Omental fat pad (tissue), 4 donors: ENCODE data around the gene PAM16. TPM values are rescaled to one million over a fixed set of nuclear protein-coding genes. Genes with fewer than 3 reads are reported as not detected.

Source experiments
- ATAC-seq: fragments of 150-250 bp; one replicate; pipeline ENCODE4 v1.9.1; 2016; ENCODE audit warnings: mild to moderate bottlenecking, moderate library complexity; ENCODE audit not compliant: low FRiP score
- DNase-seq: peaks from one replicate; pipeline ENCODE4 v3.0.0-alpha.2; 2019; ENCODE audit warnings: low spot score
- CTCF ChIP-seq, 3 donors: fragments of 450-650 bp; IDR thresholded peaks; one replicate each; pipeline ENCODE4 v1.5.1; 2016 to 2017; ENCODE audit warnings: antibody characterized with exemption in 3 of 3, mild to moderate bottlenecking in 3 of 3, moderate library complexity in 2 of 3
- total RNA-seq, 4 donors: library from RNA; depleted of rRNA; stranded (reverse); fragments of >200 nt; gene quantifications; one replicate each; pipeline ENCODE4 v1.1.0, GENCODE V29; 2016

Gene PAM16
- total RNA-seq, 4 donors from 2014 or later, result 32.7 to 53.9 (median 41.8) TPM

DNA sequence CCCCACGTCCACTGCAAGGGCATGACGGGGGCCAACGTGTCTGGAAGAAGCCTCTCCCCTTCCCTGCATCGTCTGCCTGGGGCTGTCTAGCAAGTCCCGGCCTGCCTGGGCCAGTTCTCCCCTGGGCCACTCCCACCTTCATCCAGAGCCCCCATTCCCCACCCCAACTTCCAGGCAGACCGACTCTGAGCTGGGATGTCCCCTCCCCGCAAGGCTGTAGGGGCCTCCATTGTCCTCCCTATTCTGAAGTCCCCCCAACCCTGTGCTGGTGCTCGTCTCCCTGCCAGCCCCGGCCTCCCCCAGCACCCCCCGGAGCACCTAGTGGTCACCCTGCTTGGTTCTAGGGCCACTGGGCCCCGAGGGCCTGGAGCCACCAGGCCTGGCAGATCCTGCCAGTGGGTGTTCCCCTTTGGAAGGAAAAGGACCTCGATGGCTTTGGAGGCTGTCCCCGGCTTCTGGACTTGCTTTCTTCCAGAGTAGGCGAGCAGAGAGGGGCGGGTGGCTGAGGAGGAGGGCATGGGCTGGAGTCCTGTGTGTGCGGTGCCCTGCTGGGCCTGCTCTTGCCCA lies 30.5 kb downstream of the PAM16 start:
- DNase-seq, result no peak
- ATAC-seq, result no peak
- no peak for TF ChIP-seq CTCF (IDR thresholded peaks at IDR 0.05)

DNA sequence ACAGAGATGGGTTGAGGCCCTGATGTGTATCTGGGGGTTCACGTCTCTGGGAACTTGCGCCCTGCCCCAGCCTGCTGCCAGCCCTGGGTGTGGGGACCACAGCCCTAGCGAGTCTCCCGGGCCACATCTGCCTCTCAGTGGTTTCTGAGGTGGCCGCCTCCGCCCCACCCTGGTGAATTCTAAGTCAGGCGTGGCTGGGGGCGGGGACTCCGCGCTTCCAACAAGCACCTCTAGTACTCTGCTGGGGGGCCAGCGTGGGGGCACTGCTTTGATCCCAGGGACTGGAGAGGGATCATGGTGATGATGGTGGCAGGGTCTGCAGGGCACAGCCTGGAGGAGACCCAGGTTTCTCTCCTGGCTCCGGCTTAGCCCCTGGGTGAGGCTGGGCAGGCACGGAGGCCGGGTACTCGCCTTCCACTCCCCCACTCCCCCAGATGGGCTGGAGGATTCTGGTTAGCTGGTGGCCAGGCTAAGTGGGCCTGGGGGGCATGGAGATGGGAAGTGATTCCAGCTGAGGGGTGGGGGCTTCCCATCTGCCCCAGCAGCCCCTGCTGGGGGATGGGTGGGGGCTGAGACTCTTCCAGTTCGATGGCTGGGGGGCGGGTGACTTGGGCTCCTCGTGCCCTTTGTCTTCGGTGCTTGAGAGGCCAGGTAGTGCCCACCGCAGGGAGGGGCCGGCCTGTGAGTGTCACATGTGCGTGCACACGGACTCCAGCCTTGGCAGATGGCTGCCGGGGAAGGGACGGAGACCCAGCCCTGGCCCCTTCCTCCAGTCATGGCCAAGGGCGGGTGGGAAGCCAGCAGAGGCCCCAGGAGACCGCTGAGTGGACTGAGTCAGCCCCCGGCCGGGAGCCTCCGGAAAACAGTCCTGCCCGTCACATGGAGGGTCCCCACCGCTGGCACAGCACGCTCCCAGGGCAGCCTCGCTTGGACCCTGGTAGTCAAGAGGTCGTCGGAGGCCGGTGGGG lies 31.4 kb downstream of the PAM16 start:
- DNase-seq (no peak), ATAC-seq (no peak)
- no peak for TF ChIP-seq CTCF (IDR thresholded peaks at IDR 0.05)

- DNase-seq, result no peak
- TF ChIP-seq CTCF (IDR thresholded peaks at IDR 0.05), result no peak
- ATAC-seq, result no peak
Observed at GRCh38 chr16:4318967-4319366, 32.2 kb downstream of the PAM16 start.

GRCh38 chr16:4318451-4318910 lies 32.6 kb downstream of the PAM16 start:
- no peak for ATAC-seq
- no peak for TF ChIP-seq CTCF (IDR thresholded peaks at IDR 0.05)
- DNase-seq, result no peak

DNA sequence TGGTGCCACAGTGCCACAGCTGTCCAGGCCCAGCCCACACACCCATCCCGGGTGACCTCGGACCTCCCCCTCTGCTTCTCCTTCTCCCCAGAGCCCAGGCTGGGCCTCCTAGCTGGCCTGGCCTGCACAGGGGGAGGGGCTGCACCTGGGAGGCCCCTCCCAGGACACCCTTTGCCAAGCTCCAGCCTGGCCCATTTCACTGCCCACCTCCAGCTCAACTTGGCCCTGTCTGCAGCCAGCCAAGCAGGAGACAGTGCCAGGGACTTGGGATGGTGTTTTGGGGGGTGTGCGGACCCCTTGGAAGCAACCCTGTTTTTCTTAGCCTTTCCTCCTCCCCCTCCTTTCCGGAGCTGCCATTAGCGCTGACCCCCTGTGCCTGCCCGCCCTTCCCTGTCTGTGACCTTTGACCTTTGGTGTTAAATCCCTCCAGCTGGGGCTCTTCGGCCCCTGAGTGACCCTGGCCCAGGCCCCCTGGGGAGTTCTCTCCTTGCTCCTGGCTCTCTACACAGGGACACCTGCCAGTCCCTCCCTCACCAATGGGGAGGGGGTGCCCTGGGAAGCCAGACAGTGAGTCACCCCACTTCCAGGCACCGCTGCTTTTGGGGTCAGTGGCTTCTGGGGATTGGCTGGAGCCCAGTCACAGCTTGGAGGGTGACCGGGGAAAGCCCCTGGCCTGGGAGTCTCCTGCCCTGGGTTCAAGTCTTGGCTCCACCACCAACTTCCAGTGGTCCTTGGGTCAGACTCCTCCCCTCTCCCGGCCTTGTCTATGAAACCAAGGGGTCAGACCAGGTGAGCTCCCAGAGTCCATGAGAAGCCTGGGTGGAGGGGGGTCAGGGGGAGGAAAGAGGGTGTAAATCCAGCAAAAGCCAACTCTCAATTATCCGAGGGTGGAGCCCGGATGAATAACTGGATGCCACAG lies 33.3 kb downstream of the PAM16 start:
- ATAC-seq (peak; percentile 12), DNase-seq (no peak)
- TF ChIP-seq CTCF (IDR thresholded peaks at IDR 0.05), result no peak

GRCh38 chr16:4316864-4317531 lies 34.1 kb downstream of the PAM16 start:
- DNase-seq (no peak), ATAC-seq (peak; percentile 12)
- TF ChIP-seq CTCF (IDR thresholded peaks at IDR 0.05), result no peak
